ENCODE measurements around the gene GBF1. TPM values are rescaled to one million over a fixed set of nuclear protein-coding genes. Genes with fewer than 3 reads are reported as not detected.
A peak's percentile ranks its signal among the peaks of the same experiment; 100 is the strongest.

Gene GBF1
- total RNA-seq, 3 donors from 2014 or later = 51.9 to 67.8 (median 62.9) TPM

GRCh38 chr10:102241444-102242117 is 3.8 kb upstream of the GBF1 start, which contains the start of gene PITX3:
PITX3 (minus strand) TSS chr10:102241512; CDS start chr10:102232080, 9,432 bp downstream.
- Histone ChIP-seq H3K36me3 (ENCODE audit: low read depth) (no peaks in the 10 kb centered on the region), H3K9me3 (no peaks in the 10 kb centered on the region), H3K4me3 (no peak within 1 kb of the TSS), H3K4me1 (ENCODE audit: low read depth) (peaks cover 27% of the 10 kb centered on the region)
- DNase-seq (peak; percentile 92 to 96 (median 95)), ATAC-seq (peak; percentile 71)
- TF ChIP-seq, protein P1, sequence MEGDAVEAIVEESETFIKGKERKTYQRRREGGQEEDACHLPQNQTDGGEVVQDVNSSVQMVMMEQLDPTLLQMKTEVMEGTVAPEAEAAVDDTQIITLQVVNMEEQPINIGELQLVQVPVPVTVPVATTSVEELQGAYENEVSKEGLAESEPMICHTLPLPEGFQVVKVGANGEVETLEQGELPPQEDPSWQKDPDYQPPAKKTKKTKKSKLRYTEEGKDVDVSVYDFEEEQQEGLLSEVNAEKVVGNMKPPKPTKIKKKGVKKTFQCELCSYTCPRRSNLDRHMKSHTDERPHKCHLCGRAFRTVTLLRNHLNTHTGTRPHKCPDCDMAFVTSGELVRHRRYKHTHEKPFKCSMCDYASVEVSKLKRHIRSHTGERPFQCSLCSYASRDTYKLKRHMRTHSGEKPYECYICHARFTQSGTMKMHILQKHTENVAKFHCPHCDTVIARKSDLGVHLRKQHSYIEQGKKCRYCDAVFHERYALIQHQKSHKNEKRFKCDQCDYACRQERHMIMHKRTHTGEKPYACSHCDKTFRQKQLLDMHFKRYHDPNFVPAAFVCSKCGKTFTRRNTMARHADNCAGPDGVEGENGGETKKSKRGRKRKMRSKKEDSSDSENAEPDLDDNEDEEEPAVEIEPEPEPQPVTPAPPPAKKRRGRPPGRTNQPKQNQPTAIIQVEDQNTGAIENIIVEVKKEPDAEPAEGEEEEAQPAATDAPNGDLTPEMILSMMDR (IDR thresholded peaks at IDR 0.05) = no peak
- intact Hi-C loops (cut with DNase I, micrococcal nuclease) = no loop called here

DNA sequence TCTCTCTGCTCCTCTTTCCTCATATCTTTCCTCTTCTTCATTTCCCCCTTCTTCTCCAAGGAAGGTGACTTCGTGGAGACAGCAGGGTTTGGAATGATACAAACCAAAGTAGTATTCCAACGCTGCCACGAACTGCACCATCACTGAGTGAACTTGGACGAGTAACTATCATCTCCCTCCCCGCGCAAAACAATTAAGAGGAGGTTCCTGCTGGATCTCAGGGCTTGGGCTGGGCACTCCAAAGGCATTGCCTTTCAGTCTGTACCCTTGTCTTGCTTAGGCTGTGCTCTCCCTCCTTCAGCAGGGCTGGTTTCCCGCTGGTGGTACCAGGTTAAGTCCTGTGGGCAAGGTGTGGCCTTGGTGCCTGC is 3.2 kb upstream of the GBF1 start:
- Histone ChIP-seq H3K36me3 (ENCODE audit: low read depth) (no peaks in the 10 kb centered on the region), H3K4me3 (no peak overlapping the region), H3K9me3 (no peaks in the 10 kb centered on the region), H3K4me1 (ENCODE audit: low read depth) (peaks cover 30% of the 10 kb centered on the region)
- no peak for DNase-seq
- intact Hi-C loops (cut with DNase I, micrococcal nuclease) = no loop called here
- ATAC-seq = no peak
- TF ChIP-seq, protein P1 (IDR thresholded peaks at IDR 0.05) = no peak

DNA sequence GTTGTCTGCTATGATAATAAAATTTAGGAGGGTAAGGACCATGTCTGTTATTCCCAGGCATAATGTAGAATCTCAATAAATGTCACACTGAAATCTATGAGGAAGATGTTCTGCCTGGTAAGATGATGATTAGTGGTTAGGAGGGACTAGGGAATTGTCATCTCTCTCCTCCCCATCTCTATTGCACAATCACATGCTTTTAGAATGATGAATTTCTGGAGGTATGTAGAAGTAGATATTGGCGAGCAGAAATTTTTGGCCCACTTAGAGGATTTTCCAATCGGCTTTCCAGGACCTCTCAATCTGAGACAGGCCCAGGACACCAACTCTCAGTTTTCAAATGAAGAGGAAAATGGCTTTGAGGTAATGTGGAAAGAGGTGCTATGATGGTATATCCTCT is 2.0 kb upstream of the GBF1 start:
- intact Hi-C loops (cut with DNase I, micrococcal nuclease) = no loop called here
- no peak for ATAC-seq
- peaks cover 43% of the 10 kb centered on the region for H3K4me1 ChIP-seq (ENCODE audit: low read depth)

DNA sequence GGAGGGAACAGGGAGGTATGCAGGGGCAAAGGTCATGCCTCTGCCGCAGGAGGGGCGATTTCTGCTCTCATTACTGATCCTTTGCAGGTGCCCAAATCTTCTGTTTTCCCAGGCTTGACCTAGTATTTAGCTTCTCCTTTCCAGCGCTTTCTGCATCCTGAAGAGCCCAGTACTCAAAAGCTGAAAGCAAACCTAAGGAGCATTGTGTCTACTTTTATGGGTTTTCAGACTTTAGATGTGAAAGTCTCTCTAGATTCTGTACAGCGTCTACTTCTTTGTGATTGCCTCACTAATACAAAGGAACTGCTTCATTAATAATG is 560 bp downstream of the GBF1 start:
- peak overlapping the region; percentile 54 for H3K4me3 ChIP-seq
- H3K36me3 ChIP-seq (ENCODE audit: low read depth) = no peaks in the 10 kb centered on the region
- intact Hi-C loops (cut with DNase I, micrococcal nuclease) = no loop called here
- no peak for DNase-seq
- H3K4me1 ChIP-seq (ENCODE audit: low read depth) = peaks cover 54% of the 10 kb centered on the region
- peak; percentile 4 for ATAC-seq
- no peaks in the 10 kb centered on the region for H3K9me3 ChIP-seq
- TF ChIP-seq, protein P1 (IDR thresholded peaks at IDR 0.05) = no peak

More for the DNA sequence above, 2.0 kb upstream of the GBF1 start:
- TF ChIP-seq, protein P1 (IDR thresholded peaks at IDR 0.05) = no peak
- no peaks in the 10 kb centered on the region for H3K9me3 ChIP-seq
- DNase-seq = no peak
- no peaks in the 10 kb centered on the region for H3K36me3 ChIP-seq (ENCODE audit: low read depth)
- H3K4me3 ChIP-seq = no peak overlapping the region

- ATAC-seq (no peak), DNase-seq (peak in 1 of 3 donors; percentile 17)
- peaks cover 53% of the 10 kb centered on the region for H3K4me1 ChIP-seq (ENCODE audit: low read depth)
- H3K36me3 ChIP-seq (ENCODE audit: low read depth) = no peaks in the 10 kb centered on the region
- intact Hi-C loops (cut with DNase I, micrococcal nuclease) = no loop called here
- TF ChIP-seq, protein P1 (IDR thresholded peaks at IDR 0.05) = no peak
- no peaks in the 10 kb centered on the region for H3K9me3 ChIP-seq
- H3K4me3 ChIP-seq = peak overlapping the region; percentile 54
Observed at GRCh38 chr10:102246261-102246660, 929 bp downstream of the GBF1 start.
